SIG-M5 (cell line): Measurements from ENCODE around the gene NDUFB10.
"Not testable (repeated sequence)": the region's sequence is repeated elsewhere in the genome, so short reads cannot be mapped to it uniquely, and the experiment has no call there.

Experiments
- DNase-seq: peaks from one replicate; lab custom pipeline; 2025; lab: John Stamatoyannopoulos, UW

NDUFB10 gene

GRCh38 chr16:1959269-1960039, at the start of gene NDUFB10:
TSS of gene NDUFB10 (plus strand) at chr16:1959538. CDS start at chr16:1959625, 87 bp downstream.
- DNase-seq = no peak

- no peak for DNase-seq
Measured at GRCh38 chr16:1909561-1910231, 49.6 kb upstream of the NDUFB10 start.

- DNase-seq = no peak
Measured at GRCh38 chr16:1911467-1912214, 47.7 kb upstream of the NDUFB10 start.

- no peak for DNase-seq
Measured at GRCh38 chr16:1912215-1912543, 47.2 kb upstream of the NDUFB10 start.

GRCh38 chr16:1913327-1914083, 45.8 kb upstream of the NDUFB10 start:
- DNase-seq = no peak

- DNase-seq = no peak
Measured at GRCh38 chr16:1914084-1914608, 45.2 kb upstream of the NDUFB10 start.

- DNase-seq = no peak
Measured at GRCh38 chr16:1914988-1915387, 44.4 kb upstream of the NDUFB10 start.

GRCh38 chr16:1915732-1916639, 43.4 kb upstream of the NDUFB10 start:
- no peak for DNase-seq

- no peak for DNase-seq
Measured at GRCh38 chr16:1916640-1916990, 42.7 kb upstream of the NDUFB10 start.

- DNase-seq = no peak
Measured at GRCh38 chr16:1917056-1917664, 42.2 kb upstream of the NDUFB10 start.

GRCh38 chr16:1917665-1918350, 41.5 kb upstream of the NDUFB10 start:
- no peak for DNase-seq

- no peak for DNase-seq
Measured at GRCh38 chr16:1918351-1919326, 40.7 kb upstream of the NDUFB10 start, which contains the start of gene HS3ST6. TSS of gene HS3ST6 (minus strand) at chr16:1918415. CDS start at chr16:1918323, 92 bp downstream.

- no peak for DNase-seq
Measured at GRCh38 chr16:1919327-1919998, 39.9 kb upstream of the NDUFB10 start.

GRCh38 chr16:1920122-1920521, 39.2 kb upstream of the NDUFB10 start:
- DNase-seq = not testable (repeated sequence)

- no peak for DNase-seq
Measured at GRCh38 chr16:1920727-1921171, 38.6 kb upstream of the NDUFB10 start.

GRCh38 chr16:1922357-1922756, 37.0 kb upstream of the NDUFB10 start:
- DNase-seq = no peak

GRCh38 chr16:1923299-1924034, 35.9 kb upstream of the NDUFB10 start:
- no peak for DNase-seq
